Hematopoietic multipotent progenitor cell treated with erythropoietin and hydrocortisone succinate and interleukin-3 and kit ligand, for 8 days (in vitro differentiated cells): ENCODE data around the gene ZBTB48.

Source experiments
- DNase-seq: peaks from one replicate; pipeline ENCODE4 v3.0.0-alpha.2; 2015

ZBTB48 gene

GRCh38 chr1:6614019-6614928 is 34.5 kb downstream of the ZBTB48 start:
- DNase-seq: no peak

GRCh38 chr1:6614929-6615785 is 35.4 kb downstream of the ZBTB48 start:
- no peak for DNase-seq

- DNase-seq: no peak
Observed at GRCh38 chr1:6619045-6619444, 39.3 kb downstream of the ZBTB48 start.

- DNase-seq: no peak
Observed at GRCh38 chr1:6621429-6622391, 41.9 kb downstream of the ZBTB48 start.

GRCh38 chr1:6622396-6623152 is 42.8 kb downstream of the ZBTB48 start:
- no peak for DNase-seq

GRCh38 chr1:6623269-6623965 is 43.6 kb downstream of the ZBTB48 start:
- no peak for DNase-seq

GRCh38 chr1:6624710-6625583 is 45.2 kb downstream of the ZBTB48 start, which contains the start of gene THAP3:
THAP3 (plus strand) TSS chr1:6624868; CDS start chr1:6625219, 351 bp downstream.
- DNase-seq: peak; percentile 81

- peak; percentile 26 for DNase-seq
Observed at GRCh38 chr1:6625584-6626149, 45.9 kb downstream of the ZBTB48 start.

GRCh38 chr1:6627031-6627430 is 47.2 kb downstream of the ZBTB48 start:
- DNase-seq: no peak

GRCh38 chr1:6627841-6628545 is 48.2 kb downstream of the ZBTB48 start:
- DNase-seq: no peak

GRCh38 chr1:6628971-6629479 is 49.2 kb downstream of the ZBTB48 start:
- no peak for DNase-seq

GRCh38 chr1:6630027-6630426 is 50.2 kb downstream of the ZBTB48 start:
- DNase-seq: no peak

GRCh38 chr1:6631058-6631457 is 51.3 kb downstream of the ZBTB48 start:
- DNase-seq: no peak

- no peak for DNase-seq
Observed at GRCh38 chr1:6632588-6633514, 53.1 kb downstream of the ZBTB48 start.

- peak; percentile 63 for DNase-seq
Observed at GRCh38 chr1:6634371-6635052, 54.7 kb downstream of the ZBTB48 start.

- DNase-seq: no peak
Observed at GRCh38 chr1:6635161-6635909, 55.5 kb downstream of the ZBTB48 start.
